HUES48 (cell line): ENCODE data around the gene HOXB5.

Source experiments
- H3K27ac ChIP-seq: one replicate; pipeline ENCODE4 v1.7.0; 2013; ENCODE audit warnings: low read depth, low read length, inconsistent platforms
- H3K27me3 ChIP-seq: 2 replicates; pipeline ENCODE4 v1.6.1; 2013; ENCODE audit warnings: mild to moderate bottlenecking, low read length; ENCODE audit not compliant: control insufficient read depth, insufficient read depth
- H3K36me3 ChIP-seq: 2 replicates; pipeline ENCODE4 v1.6.1; 2013; ENCODE audit warnings: low read length; ENCODE audit not compliant: control insufficient read depth, insufficient read depth
- H3K4me1 ChIP-seq: 2 replicates; pipeline ENCODE4 v1.6.1; 2013; ENCODE audit warnings: mild to moderate bottlenecking, low read length; ENCODE audit not compliant: control insufficient read depth, insufficient read depth
- H3K4me3 ChIP-seq: 2 replicates; pipeline ENCODE4 v1.5.1; 2013; ENCODE audit warnings: mild to moderate bottlenecking, low read depth, low read length
- H3K9ac ChIP-seq: 2 replicates; pipeline ENCODE4 v1.6.1; 2013; ENCODE audit warnings: mild to moderate bottlenecking, low read depth, low read length, moderate library complexity
- H3K9me3 ChIP-seq: 2 replicates; pipeline ENCODE4 v1.6.1; 2013; ENCODE audit warnings: low read length; ENCODE audit not compliant: control insufficient read depth, insufficient read depth

HOXB5 gene

DNA sequence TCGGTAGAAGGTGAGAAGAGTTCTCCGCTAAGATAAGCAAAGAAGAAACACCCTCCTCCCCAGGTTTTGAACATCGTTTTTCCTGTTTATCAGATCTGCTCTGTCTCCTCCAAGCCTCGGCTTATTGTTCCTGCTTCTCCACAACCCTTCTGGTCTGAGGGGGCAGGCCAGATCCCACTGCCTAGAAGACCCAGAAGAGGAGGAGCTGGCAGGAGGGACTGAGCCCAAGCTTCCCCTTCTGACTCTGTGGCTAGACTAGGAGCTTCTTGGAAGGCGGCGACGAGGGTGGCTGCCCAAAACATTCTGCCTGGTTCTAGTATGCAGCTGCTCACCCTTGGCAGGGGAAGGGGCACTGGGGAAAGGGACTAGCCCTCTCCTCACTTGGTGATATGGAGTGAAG, 5.2 kb upstream of the HOXB5 start:
- no peak overlapping the region for H3K4me3 ChIP-seq
- H3K9ac ChIP-seq: no peak overlapping the region
- peaks cover 7% of the 10 kb centered on the region for H3K4me1 ChIP-seq
- H3K9me3 ChIP-seq: no peaks in the 10 kb centered on the region
- H3K27ac ChIP-seq: no peak overlapping the region
- peaks cover 100% of the 10 kb centered on the region for H3K27me3 ChIP-seq
- no peaks in the 10 kb centered on the region for H3K36me3 ChIP-seq

DNA sequence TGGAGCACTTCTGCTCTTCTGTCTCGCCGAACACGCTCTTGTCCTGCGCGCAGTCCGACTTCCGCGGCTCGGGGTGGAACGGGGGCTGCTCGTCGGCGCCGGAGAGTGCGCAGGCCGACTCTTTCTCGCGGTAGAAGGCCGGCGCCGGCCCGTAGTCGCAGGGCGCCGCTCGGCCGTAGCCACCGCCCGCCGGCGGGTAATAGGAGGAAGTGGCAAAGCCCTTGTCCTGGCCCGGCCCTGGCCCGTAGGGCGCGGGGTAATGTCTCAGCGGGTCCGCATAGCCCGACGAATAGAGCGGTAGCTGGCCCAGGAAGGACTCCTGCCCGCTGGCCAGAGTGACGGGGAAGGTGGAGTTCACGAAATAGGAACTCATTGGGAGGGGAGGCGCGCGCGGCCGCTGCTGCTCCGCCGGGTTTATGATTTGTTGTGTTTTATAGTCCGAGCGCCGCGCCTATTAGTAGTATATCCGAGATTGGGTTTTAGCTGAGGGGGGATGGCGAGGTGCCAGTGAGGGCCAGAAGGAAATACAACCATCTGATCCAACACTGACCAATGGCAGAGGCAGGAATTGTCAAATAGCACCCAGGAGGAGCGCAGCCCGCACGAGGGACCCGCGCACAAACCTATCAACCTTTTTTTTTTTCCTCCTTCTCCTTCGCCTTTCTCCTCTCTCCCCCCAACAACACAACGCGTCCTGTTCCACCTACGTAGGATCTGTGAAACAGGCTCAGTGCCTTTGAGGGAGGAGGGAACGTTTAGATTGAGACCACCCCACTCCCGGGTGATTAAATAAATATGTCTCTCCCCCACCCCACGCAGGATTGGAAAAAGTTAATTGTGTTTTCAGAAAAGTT, 4.4 kb upstream of the HOXB5 start:
- Histone ChIP-seq H3K36me3 (no peaks in the 10 kb centered on the region), H3K27me3 (peaks cover 100% of the 10 kb centered on the region), H3K9ac (no peak overlapping the region), H3K27ac (no peak overlapping the region), H3K4me3 (no peak overlapping the region), H3K9me3 (no peaks in the 10 kb centered on the region), H3K4me1 (peaks cover 9% of the 10 kb centered on the region)

DNA sequence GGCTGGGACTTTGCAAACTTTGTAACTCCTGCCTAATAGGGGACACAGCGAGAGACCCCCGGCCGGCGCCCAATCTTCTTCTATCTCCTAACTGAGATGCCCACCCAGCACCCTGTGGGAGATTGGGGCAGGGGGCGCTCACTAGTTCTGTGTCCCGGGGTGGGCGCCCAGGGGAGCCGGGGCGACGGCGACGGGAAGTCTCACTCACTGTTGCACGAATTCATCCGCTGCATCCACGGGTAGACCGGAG, 3.9 kb upstream of the HOXB5 start:
- Histone ChIP-seq H3K9me3 (no peaks in the 10 kb centered on the region), H3K4me1 (peaks cover 9% of the 10 kb centered on the region), H3K36me3 (no peaks in the 10 kb centered on the region), H3K27ac (no peak overlapping the region), H3K4me3 (no peak overlapping the region), H3K9ac (no peak overlapping the region), H3K27me3 (peaks cover 100% of the 10 kb centered on the region)

DNA sequence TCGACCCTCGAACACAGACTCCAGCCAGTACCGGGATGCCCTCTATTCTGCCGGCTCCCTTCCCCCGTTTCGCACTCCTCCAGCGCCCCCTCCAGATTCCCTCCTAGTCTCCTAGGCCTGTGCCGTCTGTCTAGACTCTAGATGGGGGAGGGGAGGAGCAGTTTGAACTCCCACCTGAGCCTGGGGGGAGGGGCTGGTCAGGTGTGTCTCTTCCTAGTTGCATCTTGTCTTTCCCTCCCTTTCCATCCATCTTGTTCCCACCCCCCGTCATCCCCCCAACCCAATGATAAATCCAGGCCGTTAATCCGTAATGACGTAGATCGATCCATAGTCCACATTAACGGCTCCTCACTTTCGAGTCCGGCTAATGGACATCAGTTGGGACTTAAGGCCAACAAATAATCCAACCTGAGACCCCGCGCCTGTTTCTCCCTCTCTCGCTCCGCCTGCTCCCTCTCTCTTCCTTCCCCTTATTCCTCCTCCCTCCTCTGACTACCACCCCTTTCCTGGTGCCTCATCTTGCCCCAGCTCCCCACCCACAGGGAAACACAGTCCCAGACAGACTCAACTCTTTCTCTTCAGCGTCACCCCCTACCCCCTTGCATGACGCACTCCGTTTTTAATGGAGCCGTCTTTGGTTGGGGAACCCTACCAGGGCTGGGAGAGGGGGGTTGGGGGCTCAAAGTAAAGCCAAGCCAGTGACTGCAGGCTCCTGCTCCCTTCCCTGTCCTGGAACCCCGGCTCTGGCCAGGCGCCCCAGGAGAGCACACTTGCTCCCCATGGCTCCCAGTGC, 3.4 kb upstream of the HOXB5 start:
- H3K9ac ChIP-seq: no peak overlapping the region
- peaks cover 100% of the 10 kb centered on the region for H3K27me3 ChIP-seq
- no peak overlapping the region for H3K27ac ChIP-seq
- H3K9me3 ChIP-seq: no peaks in the 10 kb centered on the region
- H3K4me3 ChIP-seq: no peak overlapping the region
- peaks cover 9% of the 10 kb centered on the region for H3K4me1 ChIP-seq
- H3K36me3 ChIP-seq: no peaks in the 10 kb centered on the region

DNA sequence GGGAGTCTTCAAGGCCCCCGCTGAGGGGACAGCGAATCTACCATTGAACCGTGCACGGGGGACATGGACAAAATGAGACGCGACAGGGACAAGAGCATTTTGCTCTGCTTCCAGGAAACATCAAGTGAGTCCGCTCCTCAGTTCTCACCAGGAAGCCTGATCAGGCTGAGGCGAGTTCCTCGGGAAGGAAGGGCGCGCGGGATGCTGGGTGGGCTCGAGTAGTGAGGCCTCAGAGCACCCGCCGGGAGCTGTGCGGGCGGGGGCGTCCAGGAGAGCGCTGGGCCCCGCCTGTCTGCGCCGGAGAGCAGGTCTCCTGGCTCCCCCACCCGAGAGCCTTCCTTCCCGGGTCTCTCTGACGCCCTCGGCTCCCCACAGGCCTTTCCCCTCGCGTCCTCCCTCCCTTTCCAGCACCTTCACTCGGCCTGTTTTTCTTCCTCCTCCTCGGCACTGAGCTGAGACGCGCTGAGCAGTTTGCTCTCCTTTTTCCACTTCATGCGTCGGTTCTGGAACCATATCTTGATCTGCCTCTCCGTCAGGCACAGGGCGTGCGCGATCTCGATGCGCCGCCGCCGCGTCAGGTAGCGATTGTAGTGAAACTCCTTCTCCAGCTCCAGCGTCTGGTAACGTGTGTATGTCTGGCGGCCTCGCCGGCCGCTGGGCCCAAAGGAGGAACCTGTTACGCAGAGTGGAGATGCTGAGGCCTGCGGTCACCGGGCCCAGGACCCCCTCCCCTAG, 2.6 kb upstream of the HOXB5 start:
- H3K27ac ChIP-seq: no peak overlapping the region
- H3K4me3 ChIP-seq: no peak overlapping the region
- H3K36me3 ChIP-seq: no peaks in the 10 kb centered on the region
- no peak overlapping the region for H3K9ac ChIP-seq
- peaks cover 100% of the 10 kb centered on the region for H3K27me3 ChIP-seq
- no peaks in the 10 kb centered on the region for H3K9me3 ChIP-seq
- H3K4me1 ChIP-seq: peaks cover 9% of the 10 kb centered on the region

DNA sequence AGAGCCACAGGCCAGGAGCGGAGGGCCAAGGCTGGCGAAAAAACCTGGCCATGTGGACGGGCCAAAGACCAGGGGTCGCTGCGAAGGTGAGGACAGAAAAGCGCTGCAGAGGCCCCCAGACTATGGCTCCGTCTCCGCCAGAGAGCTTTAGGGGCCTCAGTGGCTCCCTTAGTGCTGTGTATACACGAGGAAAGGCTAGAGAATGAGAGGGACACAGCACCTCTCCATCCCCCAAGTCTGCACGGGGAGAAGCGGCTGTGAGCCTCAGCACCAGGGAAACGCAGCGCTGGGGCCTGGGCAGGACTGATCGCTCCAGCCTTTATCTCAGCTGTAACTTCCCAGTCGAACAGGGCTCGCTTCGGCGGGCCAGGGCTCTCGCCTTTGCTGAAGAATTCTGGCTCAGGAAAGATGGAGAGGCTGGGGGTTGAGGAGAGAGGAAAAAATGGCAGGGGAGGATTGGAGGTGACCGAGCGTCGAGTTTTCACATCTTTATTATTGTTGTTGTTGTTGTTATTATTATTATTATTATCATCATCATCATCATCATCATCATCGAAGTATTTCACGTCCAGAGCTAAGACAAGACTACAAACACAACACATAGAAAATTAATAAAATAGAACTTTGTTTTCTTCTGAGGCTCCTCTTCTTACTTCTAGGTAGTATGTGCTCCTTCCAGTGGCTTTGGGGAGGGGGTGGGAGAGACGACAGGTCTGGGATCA, 1.9 kb upstream of the HOXB5 start:
- peaks cover 100% of the 10 kb centered on the region for H3K27me3 ChIP-seq
- no peak overlapping the region for H3K9ac ChIP-seq
- no peaks in the 10 kb centered on the region for H3K9me3 ChIP-seq

DNA sequence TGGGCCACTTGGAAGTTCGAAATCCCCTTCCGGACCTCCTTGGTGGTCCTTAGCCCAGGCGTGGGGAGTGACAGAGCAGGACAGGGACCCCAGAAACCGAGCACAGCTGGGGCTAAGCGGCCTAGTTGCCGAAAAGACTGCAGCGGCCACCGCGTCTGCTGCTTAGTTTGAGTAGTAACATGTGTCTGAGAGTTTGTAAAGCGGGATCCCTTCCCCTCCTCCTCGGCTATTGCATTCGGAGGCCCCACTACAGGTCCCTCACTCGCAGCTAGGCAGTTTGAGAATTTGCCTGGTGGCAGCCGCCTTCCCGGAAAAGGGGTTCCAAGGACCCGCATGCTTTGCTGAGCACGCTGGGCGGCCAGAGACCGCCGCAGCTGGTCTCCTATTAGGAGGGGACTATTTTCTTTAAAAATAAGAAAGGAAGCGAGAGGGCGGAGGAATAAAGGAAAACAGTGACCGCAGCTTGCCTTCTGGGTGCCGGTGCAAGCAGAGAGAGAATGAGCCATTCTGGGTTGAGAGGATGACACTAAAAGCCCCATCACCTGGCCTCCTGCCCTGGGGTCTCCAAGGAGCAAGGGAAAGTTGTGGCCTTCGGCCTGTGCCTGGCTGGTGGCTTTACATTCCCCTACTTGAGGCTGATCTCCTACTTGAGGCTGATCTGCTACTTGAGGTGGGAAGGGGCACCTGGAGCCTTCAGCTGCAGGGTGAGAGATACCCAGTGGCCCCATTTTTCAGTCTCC, 1.1 kb upstream of the HOXB5 start:
- Histone ChIP-seq H3K27me3 (peaks cover 100% of the 10 kb centered on the region), H3K4me3 (no peak overlapping the region), H3K27ac (no peak overlapping the region), H3K4me1 (peaks cover 9% of the 10 kb centered on the region), H3K9me3 (no peaks in the 10 kb centered on the region), H3K9ac (no peak overlapping the region), H3K36me3 (no peaks in the 10 kb centered on the region)

More for the DNA sequence above, 1.9 kb upstream of the HOXB5 start:
- no peak overlapping the region for H3K4me3 ChIP-seq
- H3K4me1 ChIP-seq: peaks cover 9% of the 10 kb centered on the region
- no peak overlapping the region for H3K27ac ChIP-seq
- H3K36me3 ChIP-seq: no peaks in the 10 kb centered on the region

DNA sequence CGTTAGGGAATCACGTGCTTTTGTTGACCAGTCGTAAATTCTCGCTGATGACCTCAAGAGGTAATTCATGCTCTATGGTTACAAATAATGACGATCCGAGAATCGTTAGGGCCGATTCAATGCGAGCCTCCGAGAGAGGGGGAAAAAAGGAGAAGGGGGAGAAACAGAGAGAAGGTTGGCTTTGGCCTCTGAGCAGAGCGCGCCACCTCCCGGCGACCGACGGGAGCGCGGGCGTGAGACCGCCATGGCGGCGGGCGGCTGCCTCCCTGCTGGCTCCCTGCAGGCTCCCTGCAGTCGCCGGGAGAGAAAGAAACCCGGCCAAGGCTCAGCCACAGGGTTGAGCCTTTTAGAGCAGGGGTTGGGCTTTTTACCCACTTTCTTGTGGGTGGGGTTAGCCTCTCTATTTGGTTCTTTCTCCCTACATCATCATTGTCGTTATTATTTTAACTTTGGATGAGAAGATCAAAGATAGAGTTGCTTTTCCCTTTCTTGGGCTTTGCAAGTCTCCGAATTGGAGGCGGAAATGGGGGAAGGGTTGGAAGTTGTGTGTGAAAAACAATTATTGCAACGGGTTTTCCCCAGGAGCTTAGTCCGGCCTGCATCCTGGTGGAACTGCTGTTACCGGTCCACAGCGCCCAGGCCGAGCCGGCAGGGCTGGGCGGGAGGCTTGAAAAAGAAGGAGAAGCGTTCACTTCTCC, 410 bp upstream of the HOXB5 start:
- no peaks in the 10 kb centered on the region for H3K36me3 ChIP-seq
- H3K27me3 ChIP-seq: peaks cover 100% of the 10 kb centered on the region
- no peak overlapping the region for H3K9ac ChIP-seq
- H3K9me3 ChIP-seq: no peaks in the 10 kb centered on the region
- peaks cover 9% of the 10 kb centered on the region for H3K4me1 ChIP-seq
- no peak overlapping the region for H3K27ac ChIP-seq
- no peak overlapping the region for H3K4me3 ChIP-seq

DNA sequence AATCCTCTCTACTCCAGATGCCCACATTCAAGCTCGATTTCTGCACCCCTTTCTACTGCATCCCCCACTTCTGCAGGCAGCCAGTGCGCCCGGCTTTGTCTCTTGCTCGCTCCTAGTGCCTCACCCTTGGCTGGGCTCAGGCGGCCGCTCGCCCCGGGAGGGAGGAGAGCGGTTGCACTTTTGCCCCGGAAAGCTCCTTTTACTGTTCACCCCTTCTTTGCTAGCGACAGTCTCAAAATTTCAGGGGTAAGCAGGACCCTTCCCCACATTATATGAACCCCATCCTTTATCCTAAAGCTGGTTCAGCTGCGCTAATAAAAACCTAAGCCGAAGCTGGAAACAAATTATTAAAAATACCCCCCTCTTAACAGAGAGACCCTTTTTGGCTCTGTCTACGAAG, 1.0 kb downstream of the HOXB5 start:
- H3K36me3 ChIP-seq: no peaks in the 10 kb centered on the region
- peaks cover 100% of the 10 kb centered on the region for H3K27me3 ChIP-seq
- no peak overlapping the region for H3K27ac ChIP-seq
- no peaks in the 10 kb centered on the region for H3K9me3 ChIP-seq
- H3K9ac ChIP-seq: no peak overlapping the region
- peaks cover 9% of the 10 kb centered on the region for H3K4me1 ChIP-seq
- H3K4me3 ChIP-seq: no peak overlapping the region

DNA sequence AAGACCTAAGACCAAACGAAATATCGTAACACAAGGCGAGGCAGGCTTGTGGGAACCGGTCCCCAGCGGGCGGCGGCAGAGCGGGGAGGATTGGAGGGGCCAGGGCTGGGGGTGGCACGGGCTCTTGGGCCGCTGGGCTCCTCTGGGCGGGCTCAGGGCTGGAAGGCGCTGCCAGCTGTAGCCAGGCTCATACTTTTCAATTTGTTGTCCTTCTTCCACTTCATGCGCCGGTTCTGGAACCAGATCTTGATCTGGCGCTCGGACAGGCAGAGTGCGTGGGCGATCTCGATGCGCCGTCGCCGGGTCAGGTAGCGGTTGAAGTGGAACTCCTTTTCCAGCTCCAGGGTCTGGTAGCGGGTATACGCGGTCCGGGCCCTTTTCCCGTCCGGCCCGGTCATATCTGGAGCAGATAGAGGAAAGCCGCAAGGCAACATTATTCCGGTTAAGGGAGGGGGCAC, 1.5 kb downstream of the HOXB5 start:
- peaks cover 9% of the 10 kb centered on the region for H3K4me1 ChIP-seq
- no peak overlapping the region for H3K4me3 ChIP-seq
- H3K9me3 ChIP-seq: no peaks in the 10 kb centered on the region
- no peak overlapping the region for H3K9ac ChIP-seq
- H3K27me3 ChIP-seq: peaks cover 100% of the 10 kb centered on the region
- no peak overlapping the region for H3K27ac ChIP-seq
- no peaks in the 10 kb centered on the region for H3K36me3 ChIP-seq
